Measurements from ENCODE around the gene UBALD2. TPM values are rescaled to one million over a fixed set of nuclear protein-coding genes. Genes with fewer than 3 reads are reported as not detected.

Gene UBALD2
- total and polyA plus RNA-seq, 2 of the 13 experiments (the other 11 are each of a cell fraction or from before 2014, with no cell fraction given): 3.3 to 89.7 TPM

DNA sequence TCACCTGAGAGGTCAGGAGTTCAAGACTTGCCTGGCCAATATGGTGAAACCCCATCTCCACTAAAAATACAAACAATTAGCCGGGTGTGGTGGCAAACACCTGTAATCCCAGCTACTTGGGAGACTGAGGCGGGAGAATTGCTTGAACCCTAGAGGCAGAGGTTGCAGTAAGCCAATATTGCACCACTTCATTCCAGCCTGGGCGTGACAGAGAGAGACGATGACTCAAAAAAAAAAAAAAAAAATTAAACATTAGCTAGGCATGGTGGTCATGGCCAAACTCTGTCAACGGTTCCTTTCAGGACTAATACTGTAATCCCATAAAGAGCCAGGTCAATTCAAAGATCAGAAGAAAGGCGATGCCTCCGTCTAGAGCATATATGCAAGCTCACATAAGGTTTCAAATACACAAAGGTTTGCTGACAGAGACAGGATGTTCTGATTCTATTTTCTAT lies 27.3 kb upstream of the UBALD2 start (continued):
- TF ChIP-seq ZBTB7A (CRISPR knock-in tag; IDR thresholded peaks at IDR 0.05) (no peak), FOXP1 (IDR thresholded peaks at IDR 0.05) (peak; percentile 34; the same call in 1 of the 2 replicates), FOXP1 (CRISPR knock-in tag; IDR thresholded peaks at IDR 0.05) (peak; percentile 52), ZNF124 (CRISPR knock-in tag; IDR thresholded peaks at IDR 0.05) (no peak), GABPA (IDR thresholded peaks at IDR 0.05; ENCODE audit: low read depth, low read length) (no peak), GABPA (CRISPR knock-in tag; IDR thresholded peaks at IDR 0.05; ENCODE audit: low read depth) (no peak; the same call in 1 of the 2 replicates), HNF4A (CRISPR knock-in tag; IDR thresholded peaks at IDR 0.05) (peak; percentile 59), MTA1 (CRISPR knock-in tag; IDR thresholded peaks at IDR 0.05; ENCODE audit: borderline replicate concordance) (no peak), ZNF776 (CRISPR knock-in tag; IDR thresholded peaks at IDR 0.05) (0 out of 2 replicates have a peak, but pooled peaks have one; percentile 6), ZBTB1 (CRISPR knock-in tag; IDR thresholded peaks at IDR 0.05; ENCODE audit: borderline replicate concordance) (no peak), NCOA1 (CRISPR knock-in tag; IDR thresholded peaks at IDR 0.05) (no peak), HNRNPL (IDR thresholded peaks at IDR 0.05; ENCODE audit: low read depth, low read length) (no peak), ATF7-NPFF (CRISPR knock-in tag; IDR thresholded peaks at IDR 0.05; ENCODE audit: low read depth) (no peak), ZNF510 (CRISPR knock-in tag; IDR thresholded peaks at IDR 0.05; ENCODE audit: low read depth) (no peak), XBP1 (CRISPR knock-in tag; IDR thresholded peaks at IDR 0.05) (no peak), RBM39 (IDR thresholded peaks at IDR 0.05; ENCODE audit: low read depth, low read length, poor library complexity, severe bottlenecking) (no peak), SMAD1 (CRISPR knock-in tag; IDR thresholded peaks at IDR 0.05; ENCODE audit: borderline replicate concordance, low read depth) (no peak), HMG20A (CRISPR knock-in tag; IDR thresholded peaks at IDR 0.05; ENCODE audit: borderline replicate concordance) (peak; percentile 84), GTF3A (CRISPR knock-in tag; conservative IDR thresholded peaks at IDR 0.05) (no peak), SP4 (CRISPR knock-in tag; IDR thresholded peaks at IDR 0.05) (no peak), NR2C2 (CRISPR knock-in tag; IDR thresholded peaks at IDR 0.05; ENCODE audit: borderline replicate concordance) (0 out of 2 replicates have a peak, but pooled peaks have one; percentile 37), SMAD3 (CRISPR knock-in tag; IDR thresholded peaks at IDR 0.05) (peak; percentile 78; the same call in 1 of the 2 replicates), SNAI1 (CRISPR knock-in tag; IDR thresholded peaks at IDR 0.05; ENCODE audit: borderline replicate concordance) (peak; percentile 42; the same call in 1 of the 2 replicates), ZNF205 (CRISPR knock-in tag; IDR thresholded peaks at IDR 0.05) (no peak)
- TF ChIP-seq, protein P1, sequence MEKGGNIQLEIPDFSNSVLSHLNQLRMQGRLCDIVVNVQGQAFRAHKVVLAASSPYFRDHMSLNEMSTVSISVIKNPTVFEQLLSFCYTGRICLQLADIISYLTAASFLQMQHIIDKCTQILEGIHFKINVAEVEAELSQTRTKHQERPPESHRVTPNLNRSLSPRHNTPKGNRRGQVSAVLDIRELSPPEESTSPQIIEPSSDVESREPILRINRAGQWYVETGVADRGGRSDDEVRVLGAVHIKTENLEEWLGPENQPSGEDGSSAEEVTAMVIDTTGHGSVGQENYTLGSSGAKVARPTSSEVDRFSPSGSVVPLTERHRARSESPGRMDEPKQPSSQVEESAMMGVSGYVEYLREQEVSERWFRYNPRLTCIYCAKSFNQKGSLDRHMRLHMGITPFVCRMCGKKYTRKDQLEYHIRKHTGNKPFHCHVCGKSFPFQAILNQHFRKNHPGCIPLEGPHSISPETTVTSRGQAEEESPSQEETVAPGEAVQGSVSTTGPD (CRISPR knock-in tag; IDR thresholded peaks at IDR 0.05): no peak
- TF ChIP-seq, protein P2, sequence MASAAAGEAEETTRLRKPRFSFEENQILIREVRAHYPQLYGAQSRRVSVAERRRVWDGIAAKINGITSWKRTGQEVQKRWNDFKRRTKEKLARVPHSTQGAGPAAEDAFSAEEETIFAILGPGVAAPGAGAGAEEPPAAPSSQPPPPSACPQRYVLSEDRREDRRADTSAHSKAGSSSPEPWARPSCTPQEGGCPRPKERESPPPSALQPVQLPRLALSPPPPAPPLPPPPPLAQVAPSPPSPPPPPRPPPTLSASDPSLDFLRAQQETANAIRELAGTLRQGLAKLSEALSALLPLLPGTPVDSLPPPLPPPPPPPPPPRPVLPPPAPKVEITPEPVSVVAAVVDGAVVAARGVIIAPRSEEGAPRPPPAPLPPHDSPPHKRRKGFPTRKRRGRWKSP (CRISPR knock-in tag; IDR thresholded peaks at IDR 0.05): no peak; the same call in 1 of the 2 replicates
- TF ChIP-seq, protein P3, sequence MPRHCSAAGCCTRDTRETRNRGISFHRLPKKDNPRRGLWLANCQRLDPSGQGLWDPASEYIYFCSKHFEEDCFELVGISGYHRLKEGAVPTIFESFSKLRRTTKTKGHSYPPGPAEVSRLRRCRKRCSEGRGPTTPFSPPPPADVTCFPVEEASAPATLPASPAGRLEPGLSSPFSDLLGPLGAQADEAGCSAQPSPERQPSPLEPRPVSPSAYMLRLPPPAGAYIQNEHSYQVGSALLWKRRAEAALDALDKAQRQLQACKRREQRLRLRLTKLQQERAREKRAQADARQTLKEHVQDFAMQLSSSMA (CRISPR knock-in tag; IDR thresholded peaks at IDR 0.05): no peak

Measured in HepG2 (cell line).